Activated CD4-positive, alpha-beta T cell treated with anti-CD3 and anti-CD28 coated beads, Interleukin-10, Interleukin-2, amounts not matched to agents 100 ng/mL and 50 ng/mL, durations not matched to agents 16 hours and 8 hours (primary cell): ENCODE measurements around the gene CTU2.
A peak's percentile ranks its signal among the peaks of the same experiment; 100 is the strongest.
"Not testable (repeated sequence)": the region's sequence is repeated elsewhere in the genome, so short reads cannot be mapped to it uniquely, and the experiment has no call there.

Experiments used
- DNase-seq: peaks from one replicate; pipeline ENCODE4 v3.0.0-alpha.2; 2020

CTU2 gene

GRCh38 chr16:88706229-88706964, at the start of gene CTU2, which contains the start of gene RNF166:
CTU2 (plus strand) TSS chr16:88706503; CDS start chr16:88706531, 28 bp downstream.
RNF166 (minus strand) TSS chr16:88706408; CDS start chr16:88706325, 83 bp downstream.
- DNase-seq: peak; percentile 95

GRCh38 chr16:88657371-88657770, 48.9 kb upstream of the CTU2 start:
- DNase-seq: no peak

GRCh38 chr16:88658714-88659113, 47.6 kb upstream of the CTU2 start:
- no peak for DNase-seq

GRCh38 chr16:88659160-88659559, 47.1 kb upstream of the CTU2 start:
- no peak for DNase-seq

- DNase-seq: no peak
Observed at GRCh38 chr16:88661468-88661867, 44.8 kb upstream of the CTU2 start.

GRCh38 chr16:88662222-88662842, 44.0 kb upstream of the CTU2 start:
- peak; percentile 31 for DNase-seq

GRCh38 chr16:88662843-88663606, 43.3 kb upstream of the CTU2 start, which contains the start of gene MVD:
MVD (minus strand) TSS chr16:88663091; CDS start chr16:88663080, 11 bp downstream.
- DNase-seq: peak; percentile 99

GRCh38 chr16:88665148-88665547, 41.2 kb upstream of the CTU2 start:
- no peak for DNase-seq

GRCh38 chr16:88665570-88665969, 40.7 kb upstream of the CTU2 start:
- DNase-seq: no peak

- DNase-seq: no peak
Observed at GRCh38 chr16:88667461-88667860, 38.8 kb upstream of the CTU2 start.

- DNase-seq: not testable (repeated sequence)
Observed at GRCh38 chr16:88669493-88669892, 36.8 kb upstream of the CTU2 start.

GRCh38 chr16:88669980-88670379, 36.3 kb upstream of the CTU2 start:
- no peak for DNase-seq

GRCh38 chr16:88671806-88672205, 34.5 kb upstream of the CTU2 start:
- no peak for DNase-seq

- no peak for DNase-seq
Observed at GRCh38 chr16:88672776-88673175, 33.5 kb upstream of the CTU2 start.

- DNase-seq: no peak
Observed at GRCh38 chr16:88673716-88674379, 32.5 kb upstream of the CTU2 start.

- no peak for DNase-seq
Observed at GRCh38 chr16:88676502-88677242, 29.6 kb upstream of the CTU2 start.

GRCh38 chr16:88677721-88678120, 28.6 kb upstream of the CTU2 start:
- no peak for DNase-seq

GRCh38 chr16:88678224-88678979, 27.9 kb upstream of the CTU2 start:
- DNase-seq: no peak

GRCh38 chr16:88680554-88681083, 25.7 kb upstream of the CTU2 start:
- DNase-seq: no peak

GRCh38 chr16:88681084-88681680, 25.1 kb upstream of the CTU2 start:
- DNase-seq: peak; percentile 74
